Aorta (tissue), 5 donors: Measurements from ENCODE around the gene SMIM29. TPM values are rescaled to one million over a fixed set of nuclear protein-coding genes. Genes with fewer than 3 reads are reported as not detected.

Source experiments
- ATAC-seq: fragments of 200-7000 bp; cut with Tn5 transposase; one replicate; pipeline ENCODE4 v1.9.1; 2022; ENCODE audit warnings: moderate library complexity; ENCODE audit not compliant: low FRiP score
- DNase-seq, 2 donors: peaks; one replicate each; pipeline ENCODE4 v3.0.0-alpha.2; 2020
- H3K27ac ChIP-seq, 2 donors: one replicate each; pipeline ENCODE4 v1.5.1; 2013; ENCODE audit warnings: low read length in 2 of 2, mild to moderate bottlenecking in 2 of 2, moderate library complexity in 2 of 2, control low read depth in 1 of 2, inconsistent platforms in 1 of 2, low read depth in 1 of 2
- H3K27me3 ChIP-seq, 2 donors: one replicate each; pipeline ENCODE4 v1.6.1; 2013; ENCODE audit warnings: control low read depth in 1 of 2, low read length in 1 of 2, mild to moderate bottlenecking in 1 of 2, moderate library complexity in 1 of 2; ENCODE audit not compliant: insufficient read depth in 2 of 2, control insufficient read depth in 1 of 2
- H3K36me3 ChIP-seq, 2 donors: one replicate each; pipeline ENCODE4 v1.6.1; 2013; ENCODE audit warnings: control low read depth in 1 of 2, low read length in 1 of 2, mild to moderate bottlenecking in 1 of 2; ENCODE audit not compliant: insufficient read depth in 2 of 2, control insufficient read depth in 1 of 2
- H3K4me1 ChIP-seq, 2 donors: one replicate each; pipeline ENCODE4 v1.6.1; 2013; ENCODE audit warnings: low read length in 2 of 2, control low read depth in 1 of 2, mild to moderate bottlenecking in 1 of 2, moderate library complexity in 1 of 2; ENCODE audit not compliant: insufficient read depth in 2 of 2, control insufficient read depth in 1 of 2
- H3K4me3 ChIP-seq, 2 donors: one replicate each; pipeline ENCODE4 v1.5.1; 2013; ENCODE audit warnings: low read length in 2 of 2, control low read depth in 1 of 2, mild to moderate bottlenecking in 1 of 2
- H3K9me3 ChIP-seq: one replicate; pipeline ENCODE4 v1.6.1; 2013; ENCODE audit warnings: mild to moderate bottlenecking, low read length; ENCODE audit not compliant: control insufficient read depth
- WGBS, 2 donors: extraction: QIAGEN DNeasy Blood & Tissue Kit; methylation state at CpG; one replicate each; pipeline ENCODE4 v1.1.7; 2013; 5-methylcytosine and 5-hydroxymethylcytosine counted together
- intact Hi-C, 2 donors: fragments of 100-400 bp; cut with DNase I; formaldehyde crosslinking; loops; one replicate each; pipeline versions ENCODE4 v1.14.2 to v1.15.0; 2022
- polyA plus RNA-seq, 2 donors: library from polyadenylated mRNA; stranded (reverse); fragments of 200-250 nt; gene quantifications; one replicate each; pipeline ENCODE4 v1.2.3, GENCODE V29; 2013
- total RNA-seq, 2 donors: library from RNA; stranded (reverse); fragmentation: NEBNext Ultra II Directional; extraction: Animal tissue kit (Norgen Biotek cat#: 25700); gene quantifications; one replicate each; pipeline ENCODE4 v1.2.1, GENCODE V29; 2021
- donor health status: healthy with polysubstance abuse.
- donor health status: Bipolar disorder and iron deficiency.
- donor health status: DM: no; HTN: no; CAD: no.
- donor health status: DM: no; HTN: no; CAD: no.
- donor health status: DM: yes; HTN: yes; CAD: no.

SMIM29 gene
- total and polyA plus RNA-seq, 4 donors, result 14.0 to 46.0 (median 26.2) TPM

DNA sequence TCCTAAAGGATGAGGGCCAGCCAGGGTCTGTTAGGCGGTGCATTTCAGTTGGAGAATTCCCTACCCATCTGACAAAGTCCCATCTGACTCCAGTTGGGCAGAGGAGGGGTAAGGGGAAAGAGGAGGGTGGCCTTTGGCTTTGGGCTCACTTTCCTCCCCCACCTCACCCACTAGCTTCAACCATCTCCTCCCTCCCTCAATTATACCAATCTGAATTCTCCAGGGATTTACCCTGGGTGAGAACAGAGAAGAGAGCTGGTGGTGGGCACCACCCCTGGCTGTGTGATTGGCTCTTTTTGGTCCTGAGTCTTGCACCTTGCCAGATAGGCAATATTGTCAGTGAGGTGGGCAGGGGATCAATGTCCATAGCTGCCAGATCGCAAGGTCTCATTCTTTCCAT is 8.9 kb downstream of the SMIM29 start:
- ATAC-seq, result no peak
- H3K4me1 ChIP-seq, result no peaks in the 10 kb centered on the region
- H3K27ac ChIP-seq, result no peak overlapping the region
- H3K4me3 ChIP-seq, result no peak overlapping the region
- peaks cover 0 to 2% of the 10 kb centered on the region in 2 donors for H3K27me3 ChIP-seq
- no peaks in the 10 kb centered on the region for H3K36me3 ChIP-seq
- no peaks in the 10 kb centered on the region for H3K9me3 ChIP-seq
- peak in 1 of 2 donors; percentile 30 for DNase-seq
- intact Hi-C loops, result loop anchor here (5.0 kb wide), 1 partner anchor 43 kb away; no protein-coding TSS in a partner anchor
- 90 to 94% methylated on average over 2 of the region's 2 CpGs for WGBS, 2 donors

DNA sequence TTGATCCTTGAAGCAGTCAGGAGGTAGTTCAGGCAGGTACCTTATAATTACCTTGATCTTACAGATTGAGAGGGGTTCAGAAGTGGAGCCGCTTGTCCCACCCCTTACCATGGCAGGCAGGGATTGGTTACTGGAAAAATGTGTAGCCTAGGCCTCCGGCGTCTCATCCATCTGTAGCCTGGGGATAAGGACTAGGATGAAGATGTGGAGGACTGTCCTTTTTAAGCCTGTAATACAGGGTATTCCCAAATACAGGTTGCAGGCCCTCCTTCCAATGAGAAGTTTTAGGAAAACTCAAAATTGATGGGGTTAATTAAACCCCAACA is 9.3 kb downstream of the SMIM29 start:
- Histone ChIP-seq H3K4me3 (no peak overlapping the region), H3K36me3 (no peaks in the 10 kb centered on the region), H3K27ac (no peak overlapping the region), H3K27me3 (peaks cover 0 to 2% of the 10 kb centered on the region in 2 donors), H3K4me1 (no peaks in the 10 kb centered on the region), H3K9me3 (no peaks in the 10 kb centered on the region)
- DNase-seq (peak in 1 of 2 donors; percentile 51), ATAC-seq (no peak)
- 89% methylated on average over 3 of the region's 3 CpGs for WGBS, 2 donors
- intact Hi-C loops, result no loop called here

DNA sequence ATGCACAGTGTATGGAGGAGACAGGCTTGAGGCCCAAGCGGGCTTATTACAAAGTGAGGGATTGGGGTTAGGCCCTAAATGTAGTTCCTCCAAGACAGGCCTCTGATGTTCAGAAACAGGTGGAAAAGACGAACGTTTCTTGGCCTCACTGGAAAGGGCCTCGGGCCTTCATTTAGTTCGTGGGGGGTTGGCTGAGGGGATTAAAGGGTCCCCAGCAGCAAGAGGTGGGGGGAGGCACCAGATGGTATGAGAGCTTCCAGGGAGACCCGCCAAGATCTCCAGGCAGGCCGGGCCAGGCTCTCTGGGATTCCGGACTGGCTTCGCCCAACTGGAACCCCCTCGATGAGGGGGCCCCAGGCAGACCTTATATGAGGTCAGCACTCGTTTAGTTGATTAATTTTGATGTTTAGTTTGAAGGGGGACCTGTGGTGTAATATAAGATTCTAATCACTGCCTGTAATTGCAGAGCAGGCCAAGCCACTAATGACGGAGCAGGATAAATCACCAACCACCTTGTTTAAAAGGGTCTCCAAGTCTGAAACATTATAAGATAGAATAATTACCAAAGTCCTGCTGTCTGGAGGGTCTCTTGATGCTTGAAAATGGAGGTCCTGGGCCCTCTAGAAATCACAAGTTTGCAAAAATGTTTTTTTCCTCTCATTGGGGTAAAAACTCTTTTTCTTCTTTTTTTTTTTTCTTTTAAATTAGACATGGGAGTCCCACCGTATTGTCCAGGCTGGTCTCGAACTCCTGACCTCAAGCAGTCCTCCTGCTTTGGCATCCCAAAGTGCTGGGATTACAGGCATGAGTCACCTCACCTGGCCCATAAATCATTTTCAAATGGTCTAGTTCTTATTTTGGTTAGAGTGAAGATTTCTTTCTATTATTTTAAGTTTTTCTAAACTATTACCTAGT is 10.0 kb downstream of the SMIM29 start:
- Histone ChIP-seq H3K36me3 (no peaks in the 10 kb centered on the region), H3K9me3 (no peaks in the 10 kb centered on the region), H3K27ac (no peak overlapping the region), H3K4me1 (no peaks in the 10 kb centered on the region), H3K27me3 (peaks cover 0 to 2% of the 10 kb centered on the region in 2 donors), H3K4me3 (no peak overlapping the region)
- WGBS, 2 donors, result 91 to 93% methylated on average over 14 of the region's 14 CpGs
- DNase-seq (peak in 1 of 2 donors; percentile 67), ATAC-seq (no peak)
- intact Hi-C loops, result no loop called here

DNA sequence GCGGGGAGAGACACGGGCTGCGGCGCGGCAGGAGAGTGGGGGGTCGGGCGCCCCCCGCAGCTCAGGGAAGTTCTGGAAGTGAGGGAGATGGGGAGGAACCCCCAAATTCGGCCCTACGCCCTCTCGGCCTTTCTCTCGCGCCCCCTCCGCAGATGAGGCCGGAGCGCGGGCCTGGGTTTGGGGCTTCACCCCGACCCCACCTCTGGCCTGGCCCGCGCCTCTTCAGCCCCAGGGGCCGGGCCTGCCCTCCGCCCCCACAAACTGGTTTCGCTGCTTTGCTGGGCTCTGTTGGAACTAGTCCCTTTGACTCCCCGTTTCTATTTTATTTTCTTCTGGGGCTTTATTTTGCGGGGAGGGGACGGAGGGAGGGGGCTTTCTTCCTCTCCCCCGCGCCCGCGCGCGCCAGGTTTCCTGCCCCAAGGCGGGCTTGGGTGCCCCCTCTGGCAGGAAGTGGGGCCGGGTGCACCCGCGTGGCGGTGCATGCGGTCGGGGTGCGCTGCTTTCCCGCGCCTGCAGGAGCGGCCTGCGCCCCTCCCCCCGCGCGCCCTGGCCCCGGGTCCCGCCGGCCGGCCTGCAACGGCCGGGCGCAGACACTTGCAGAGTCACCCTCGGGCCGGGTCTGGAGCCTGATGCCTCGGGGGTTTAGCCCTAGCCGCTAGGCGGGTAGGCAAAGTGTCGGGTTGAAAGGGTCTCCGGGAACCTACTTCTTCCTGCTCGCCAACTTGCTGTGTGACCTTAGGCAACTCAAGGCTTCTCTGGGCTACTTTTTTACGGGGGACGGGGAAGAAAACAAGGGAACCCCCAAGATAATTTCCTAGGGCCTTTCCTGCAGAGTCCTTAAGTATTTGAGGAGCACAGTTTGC is 10.9 kb downstream of the SMIM29 start:
- H3K27ac ChIP-seq, result no peak overlapping the region
- DNase-seq (peak in 1 of 2 donors; percentile 79), ATAC-seq (no peak)
- no peaks in the 10 kb centered on the region for H3K9me3 ChIP-seq
- 15 to 20% methylated on average over 48 to 64 of the region's 64 CpGs for WGBS, 2 donors
- no peaks in the 10 kb centered on the region for H3K36me3 ChIP-seq
- no peaks in the 10 kb centered on the region for H3K4me1 ChIP-seq
- peaks cover 0 to 2% of the 10 kb centered on the region in 2 donors for H3K27me3 ChIP-seq
- peak overlapping the region; percentile 81 to 89 for H3K4me3 ChIP-seq
- intact Hi-C loops, result no loop called here

GRCh38 chr6:34237316-34237721 is 11.5 kb downstream of the SMIM29 start:
- H3K27me3 ChIP-seq, result peaks cover 0 to 2% of the 10 kb centered on the region in 2 donors
- peak overlapping the region; percentile 81 to 89 for H3K4me3 ChIP-seq
- no peaks in the 10 kb centered on the region for H3K9me3 ChIP-seq
- no peaks in the 10 kb centered on the region for H3K36me3 ChIP-seq
- ATAC-seq, result no peak
- no peaks in the 10 kb centered on the region for H3K4me1 ChIP-seq
- intact Hi-C loops, result no loop called here
- H3K27ac ChIP-seq, result peak overlapping the region; percentile 21 to 38
- WGBS, 2 donors, result 0 to 1% methylated on average over 13 to 78 of the region's 78 CpGs
- DNase-seq, result no peak

GRCh38 chr6:34236443-34237315 is 12.1 kb downstream of the SMIM29 start, which contains the start of gene HMGA1:
Gene HMGA1 (plus strand): TSS chr6:34236873. CDS start chr6:34240781, 3,908 bp downstream.
- WGBS, 2 donors, result 2% methylated on average over 83 to 91 of the region's 91 CpGs
- intact Hi-C loops, result no loop called here

DNA sequence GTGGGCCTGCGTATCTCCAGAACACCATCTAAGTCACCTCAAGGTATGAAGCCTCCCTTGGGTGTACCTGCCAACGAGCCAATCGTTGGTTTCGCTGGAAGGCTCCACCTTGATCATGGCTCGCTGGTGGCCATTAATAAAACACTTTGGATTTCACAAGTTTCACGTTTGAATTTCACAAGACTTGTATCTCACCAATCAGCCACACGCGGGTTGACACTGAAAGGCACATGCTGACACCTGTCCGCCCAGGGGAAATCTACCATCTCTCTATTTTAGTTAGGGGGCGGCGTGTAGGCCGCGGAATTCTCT is 12.7 kb downstream of the SMIM29 start:
- H3K36me3 ChIP-seq, result no peaks in the 10 kb centered on the region
- H3K27me3 ChIP-seq, result peaks cover 0 to 2% of the 10 kb centered on the region in 2 donors
- 42 to 47% methylated on average over 13 of the region's 13 CpGs for WGBS, 2 donors
- H3K4me1 ChIP-seq, result no peaks in the 10 kb centered on the region
- intact Hi-C loops, result no loop called here
- DNase-seq (no peak), ATAC-seq (no peak)
- H3K27ac ChIP-seq, result peak overlapping the region; percentile 8 to 67
- no peaks in the 10 kb centered on the region for H3K9me3 ChIP-seq
- peak overlapping the region in 1 of 2 donors; percentile 89 for H3K4me3 ChIP-seq

More at GRCh38 chr6:34236443-34237315, 12.1 kb downstream of the SMIM29 start, which contains the start of gene HMGA1:
- Histone ChIP-seq H3K4me1 (no peaks in the 10 kb centered on the region), H3K9me3 (no peaks in the 10 kb centered on the region), H3K27ac (peak within 1 kb of the TSS; percentile 21 to 67), H3K27me3 (peaks cover 0 to 2% of the 10 kb centered on the region in 2 donors), H3K4me3 (peak within 1 kb of the TSS; percentile 81 to 89), H3K36me3 (no peaks in the 10 kb centered on the region)
- ATAC-seq (peak; percentile 93), DNase-seq (peak; percentile 92 to 95)
